Measurements from ENCODE around the gene LINGO3.
"Not testable (repeated sequence)": the region's sequence is repeated elsewhere in the genome, so short reads cannot be mapped to it uniquely, and the experiment has no call there.

LINGO3 gene

GRCh38 chr19:2353159-2353886 is 45.4 kb upstream of the LINGO3 start:
- ChIA-PET CTCF (no interaction called here), POLR2A (interaction anchor here (0.5 kb wide), 1 partner anchor 124 kb away, joined by 9 read pairs; no protein-coding TSS in a partner anchor)
- no peak for DNase-seq (ENCODE audit: extremely low spot score)
- TF ChIP-seq CTCF (IDR thresholded peaks at IDR 0.05; ENCODE audit: control extremely low read depth, extremely low read depth, low read depth, missing control alignments) = no peak

GRCh38 chr19:2352121-2352520 is 44.2 kb upstream of the LINGO3 start:
- ChIA-PET POLR2A (no interaction called here), CTCF (no interaction called here)
- TF ChIP-seq CTCF (IDR thresholded peaks at IDR 0.05; ENCODE audit: control extremely low read depth, extremely low read depth, low read depth, missing control alignments) = no peak
- DNase-seq (ENCODE audit: extremely low spot score) = no peak

- ChIA-PET POLR2A (no interaction called here), CTCF (no interaction called here)
- DNase-seq (ENCODE audit: extremely low spot score) = no peak
- TF ChIP-seq CTCF (IDR thresholded peaks at IDR 0.05; ENCODE audit: control extremely low read depth, extremely low read depth, low read depth, missing control alignments) = no peak
Measured at GRCh38 chr19:2351591-2351990, 43.6 kb upstream of the LINGO3 start.

DNA sequence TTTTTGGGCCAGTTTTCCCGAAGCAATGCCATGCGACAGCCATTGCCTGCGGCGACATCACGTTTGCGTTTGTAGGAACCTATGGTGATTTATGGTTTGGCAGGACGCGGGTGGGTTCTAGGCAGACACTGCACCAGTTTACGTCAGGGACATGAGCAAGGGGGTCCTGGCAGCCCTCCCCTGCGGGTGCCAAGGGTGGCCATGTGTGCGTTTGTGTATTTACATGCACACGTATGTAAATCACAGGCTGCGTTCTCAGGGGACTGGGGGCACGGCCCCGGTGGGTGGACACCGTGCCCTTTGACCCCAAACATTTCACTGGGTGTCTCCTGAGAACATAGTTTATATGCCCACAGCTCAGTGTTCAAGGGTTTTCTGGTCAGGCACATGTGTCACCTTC is 42.7 kb upstream of the LINGO3 start:
- TF ChIP-seq CTCF (IDR thresholded peaks at IDR 0.05; ENCODE audit: control extremely low read depth, extremely low read depth, low read depth, missing control alignments) = no peak
- ChIA-PET CTCF (no interaction called here), POLR2A (no interaction called here)
- no peak for DNase-seq (ENCODE audit: extremely low spot score)

- DNase-seq (ENCODE audit: extremely low spot score); POLR2A ChIA-PET; CTCF ChIA-PET: not testable (repeated sequence)
Measured at GRCh38 chr19:2349818-2350217, 41.9 kb upstream of the LINGO3 start.

DNA sequence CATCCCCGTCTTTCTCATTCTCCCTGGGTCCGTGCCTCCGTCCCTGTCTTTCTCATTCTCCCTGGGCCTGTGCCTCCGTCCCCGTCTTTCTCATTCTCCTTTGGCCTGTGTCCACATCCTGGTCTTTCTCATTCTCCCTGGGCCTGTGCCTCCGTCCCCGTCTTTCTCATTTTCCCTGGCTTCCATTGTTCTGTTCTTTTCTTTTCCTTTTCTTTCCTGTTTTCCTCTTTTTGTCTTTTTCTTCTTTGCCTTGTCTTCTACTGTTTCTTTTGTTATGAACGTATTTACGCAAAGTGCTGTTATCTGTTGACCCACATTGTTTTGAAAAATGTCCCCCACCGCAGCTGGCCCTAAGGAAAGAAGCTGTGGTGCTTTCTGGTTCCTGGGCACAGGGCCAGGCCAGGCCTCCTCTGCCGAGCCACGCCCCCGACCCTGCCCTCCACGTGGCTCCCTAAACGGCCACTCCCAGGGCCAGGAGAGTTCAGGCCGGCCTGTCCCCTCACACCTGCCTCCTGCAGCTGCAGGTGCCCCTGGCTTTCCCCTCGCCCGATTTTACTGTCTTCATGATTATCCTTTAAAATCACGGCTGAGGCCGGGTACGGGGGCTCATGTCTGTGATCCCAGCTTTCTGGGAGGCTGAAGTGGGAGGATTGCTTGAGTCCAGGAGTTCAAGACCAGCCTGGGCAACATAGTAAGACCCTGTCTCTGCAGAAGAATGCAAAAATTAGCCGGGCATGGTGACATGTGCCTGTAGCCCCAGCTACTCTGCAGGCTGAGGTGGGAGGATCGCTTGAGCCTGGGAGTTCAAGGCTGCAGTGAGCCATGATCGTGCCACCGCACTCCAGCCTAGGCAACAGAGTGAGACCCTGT is 38.1 kb upstream of the LINGO3 start:
- ChIA-PET CTCF (interaction anchor here (0.8 kb wide), 1 partner anchor 27 kb away, joined by 3 read pairs; no protein-coding TSS in a partner anchor), POLR2A (interaction anchor here (0.6 kb wide), 1 partner anchor 109 kb away, joined by 3 read pairs; the partner anchor contains the start of gene SF3A2)

More for the DNA sequence above, 38.1 kb upstream of the LINGO3 start:
- no peak for DNase-seq (ENCODE audit: extremely low spot score)
- no peak for TF ChIP-seq CTCF (IDR thresholded peaks at IDR 0.05; ENCODE audit: control extremely low read depth, extremely low read depth, low read depth, missing control alignments)

Data from GM10248 (cell line).